HUES6 (cell line): ENCODE results near the gene USP20.

Experiments used
- H3K27ac ChIP-seq: 2 replicates; pipeline ENCODE4 v1.7.0; 2013; ENCODE audit warnings: low read depth, mild to moderate bottlenecking, low read length, inconsistent platforms
- H3K27me3 ChIP-seq: 2 replicates; pipeline ENCODE4 v1.6.1; 2013; ENCODE audit warnings: low read length; ENCODE audit not compliant: control insufficient read depth, insufficient read depth
- H3K36me3 ChIP-seq: 2 replicates; pipeline ENCODE4 v1.6.1; 2013; ENCODE audit warnings: low read length; ENCODE audit not compliant: control insufficient read depth, insufficient read depth
- H3K4me1 ChIP-seq: 2 replicates; pipeline ENCODE4 v1.6.1; 2013; ENCODE audit warnings: low read length; ENCODE audit not compliant: control insufficient read depth, insufficient read depth
- H3K4me3 ChIP-seq: 2 replicates; pipeline ENCODE4 v1.5.1; 2013; ENCODE audit warnings: low read depth, low read length
- H3K9ac ChIP-seq: one replicate; pipeline ENCODE4 v1.6.1; 2013; ENCODE audit warnings: mild to moderate bottlenecking, low read length
- H3K9me3 ChIP-seq: 2 replicates; pipeline ENCODE4 v1.6.1; 2013; ENCODE audit warnings: low read depth, low read length; ENCODE audit not compliant: control insufficient read depth, insufficient read depth

The USP20 gene

GRCh38 chr9:129857207-129857606 lies 21.9 kb downstream of the USP20 start:
- H3K4me3 ChIP-seq = no peak overlapping the region
- H3K4me1 ChIP-seq = no peaks in the 10 kb centered on the region
- H3K9me3 ChIP-seq = no peaks in the 10 kb centered on the region
- H3K9ac ChIP-seq = no peak overlapping the region
- no peak overlapping the region for H3K27ac ChIP-seq
- H3K27me3 ChIP-seq = no peaks in the 10 kb centered on the region
- peaks cover 49% of the 10 kb centered on the region for H3K36me3 ChIP-seq

- peaks cover 39% of the 10 kb centered on the region for H3K36me3 ChIP-seq
- no peaks in the 10 kb centered on the region for H3K9me3 ChIP-seq
- no peak overlapping the region for H3K4me3 ChIP-seq
- H3K9ac ChIP-seq = no peak overlapping the region
- H3K4me1 ChIP-seq = no peaks in the 10 kb centered on the region; the same call in 1 of the 2 replicates
- H3K27me3 ChIP-seq = no peaks in the 10 kb centered on the region
- no peak overlapping the region for H3K27ac ChIP-seq
Observed at GRCh38 chr9:129858167-129858962, 23.1 kb downstream of the USP20 start.

GRCh38 chr9:129860653-129861446 lies 25.6 kb downstream of the USP20 start:
- H3K9ac ChIP-seq = no peak overlapping the region
- no peaks in the 10 kb centered on the region; the same call in 1 of the 2 replicates for H3K4me1 ChIP-seq
- no peaks in the 10 kb centered on the region for H3K9me3 ChIP-seq
- H3K27me3 ChIP-seq = no peaks in the 10 kb centered on the region
- no peak overlapping the region for H3K4me3 ChIP-seq
- H3K27ac ChIP-seq = no peak overlapping the region
- H3K36me3 ChIP-seq = peaks cover 37% of the 10 kb centered on the region

- Histone ChIP-seq H3K4me1 (no peaks in the 10 kb centered on the region; the same call in 1 of the 2 replicates), H3K27ac (no peak overlapping the region), H3K27me3 (no peaks in the 10 kb centered on the region), H3K9me3 (no peaks in the 10 kb centered on the region), H3K36me3 (peaks cover 40% of the 10 kb centered on the region), H3K4me3 (no peak overlapping the region), H3K9ac (no peak overlapping the region)
Observed at GRCh38 chr9:129861447-129861827, 26.2 kb downstream of the USP20 start.

GRCh38 chr9:129863059-129863690 lies 27.9 kb downstream of the USP20 start:
- H3K4me3 ChIP-seq = no peak overlapping the region
- H3K9me3 ChIP-seq = no peaks in the 10 kb centered on the region
- no peaks in the 10 kb centered on the region; the same call in 1 of the 2 replicates for H3K4me1 ChIP-seq
- no peak overlapping the region for H3K9ac ChIP-seq
- no peak overlapping the region for H3K27ac ChIP-seq
- H3K27me3 ChIP-seq = no peaks in the 10 kb centered on the region
- H3K36me3 ChIP-seq = peaks cover 35% of the 10 kb centered on the region

GRCh38 chr9:129864991-129865647 lies 29.9 kb downstream of the USP20 start:
- H3K9me3 ChIP-seq = no peaks in the 10 kb centered on the region
- 0 out of 2 replicates have a peak overlapping the region, but pooled peaks have one; percentile 41 for H3K27ac ChIP-seq
- H3K4me1 ChIP-seq = no peaks in the 10 kb centered on the region; the same call in 1 of the 2 replicates
- H3K27me3 ChIP-seq = no peaks in the 10 kb centered on the region
- H3K36me3 ChIP-seq = peaks cover 27% of the 10 kb centered on the region
- no peak overlapping the region for H3K4me3 ChIP-seq
- no peak overlapping the region for H3K9ac ChIP-seq

- H3K4me1 ChIP-seq = no peaks in the 10 kb centered on the region; the same call in 1 of the 2 replicates
- H3K36me3 ChIP-seq = peaks cover 23% of the 10 kb centered on the region
- no peaks in the 10 kb centered on the region for H3K9me3 ChIP-seq
- no peak overlapping the region for H3K9ac ChIP-seq
- no peak overlapping the region for H3K4me3 ChIP-seq
- H3K27me3 ChIP-seq = no peaks in the 10 kb centered on the region
- no peak overlapping the region for H3K27ac ChIP-seq
Observed at GRCh38 chr9:129865668-129866320, 30.5 kb downstream of the USP20 start.

GRCh38 chr9:129866394-129867135 lies 31.3 kb downstream of the USP20 start:
- no peak overlapping the region for H3K4me3 ChIP-seq
- H3K9ac ChIP-seq = no peak overlapping the region
- peaks cover 15% of the 10 kb centered on the region for H3K36me3 ChIP-seq
- no peaks in the 10 kb centered on the region for H3K27me3 ChIP-seq
- H3K9me3 ChIP-seq = no peaks in the 10 kb centered on the region
- no peaks in the 10 kb centered on the region; the same call in 1 of the 2 replicates for H3K4me1 ChIP-seq
- H3K27ac ChIP-seq = no peak overlapping the region

GRCh38 chr9:129867136-129868022 lies 32.1 kb downstream of the USP20 start:
- Histone ChIP-seq H3K4me3 (no peak overlapping the region), H3K4me1 (no peaks in the 10 kb centered on the region; the same call in 1 of the 2 replicates), H3K27me3 (no peaks in the 10 kb centered on the region), H3K9me3 (no peaks in the 10 kb centered on the region), H3K36me3 (peaks cover 9% of the 10 kb centered on the region), H3K9ac (no peak overlapping the region), H3K27ac (no peak overlapping the region)
